K562 (cell line): ENCODE results near the gene CD14. TPM values are rescaled to one million over a fixed set of nuclear protein-coding genes. Genes with fewer than 3 reads are reported as not detected.

Experiments
- ATAC-seq: fragments of 200-7000 bp; cut with Tn5 transposase; 3 replicates; pipeline ENCODE4 v1.9.1; 2020; ENCODE audit warnings: moderate library complexity
- BruUV-seq: library from RNA; stranded (reverse); fragments of 400-500 nt; replicated peaks from 2 replicates; lab custom pipeline; 2021; lab: Mats Ljungman, UMichigan
- CTCF ChIA-PET: fragments of 300-600 bp; formaldehyde crosslinking; extraction: SDS; loops from one replicate; lab custom pipeline; 2021; ENCODE audit warnings: low intra/inter-chr PET ratio; lab: Yijun Ruan, JAX
- POLR2A ChIA-PET: fragments of 300-600, 350-650 bp; sonication (Branson Sonifier 250); formaldehyde crosslinking; extraction: SDS; loops from one replicate; lab custom pipeline; 2021; ENCODE audit warnings: antibody characterized with exemption, inconsistent platforms; lab: Yijun Ruan, JAX
- DNase-seq, 4 experiments: peaks; one replicate each; pipeline versions ENCODE4 v3.0.0 to v3.0.0-alpha.2; 2011 to 2018; ENCODE audit warnings: low spot score in 3 of 4, mixed read lengths in 3 of 4; ENCODE audit errors: extremely low read depth in 1 of 4
- FAIRE-seq: peaks from 2 replicates; lab custom pipeline; 2011; peaks lifted over from hg19 to GRCh38; lab: Jason Lieb, UNC
- H2AFZ ChIP-seq: 2 replicates; pipeline ENCODE4 v1.6.0; 2011; ENCODE audit warnings: low read depth, low read length, control low read depth, inconsistent platforms
- H3K27ac ChIP-seq: fragments of 200-600 bp; 3 replicates; pipeline ENCODE4 v1.8.0; 2011; ENCODE audit warnings: low read depth, mild to moderate bottlenecking, control low read depth, inconsistent platforms, low read length, moderate library complexity, mixed read lengths; ENCODE audit errors: extremely low read depth
- H3K27me3 ChIP-seq, 2 experiments: fragments of 300-600 bp in 1 of 2; 2 replicates in 1 of 2; 3 replicates in 1 of 2; pipeline versions ENCODE4 v1.6.0 to v1.8.0; 2011; ENCODE audit warnings: inconsistent platforms in 2 of 2, low read length in 2 of 2, mild to moderate bottlenecking in 1 of 2, mixed read lengths in 1 of 2, moderate library complexity in 1 of 2; ENCODE audit not compliant: control insufficient read depth in 2 of 2, insufficient read depth in 2 of 2
- H3K36me3 ChIP-seq: fragments of 300-600 bp; 3 replicates; pipeline ENCODE4 v1.8.0; 2011; ENCODE audit warnings: mild to moderate bottlenecking, low read length, inconsistent platforms; ENCODE audit not compliant: control insufficient read depth, insufficient read depth
- H3K4me1 ChIP-seq, 2 experiments: fragments of 200-600 bp in 1 of 2; replicated peaks in 1 of 2; 2 replicates in 1 of 2; 3 replicates in 1 of 2; pipeline versions ENCODE4 v1.5.1 to v1.8.0; 2011; ENCODE audit warnings: inconsistent platforms in 2 of 2, low read length in 2 of 2, mild to moderate bottlenecking in 1 of 2, mixed read lengths in 1 of 2, moderate library complexity in 1 of 2; ENCODE audit not compliant: control insufficient read depth in 2 of 2, insufficient read depth in 2 of 2
- H3K4me2 ChIP-seq: 2 replicates; pipeline ENCODE4 v1.6.1; 2011; ENCODE audit warnings: low read length, control low read depth, inconsistent platforms, mixed read lengths; ENCODE audit not compliant: insufficient read depth
- H3K4me3 ChIP-seq: fragments of 200-600 bp; sonication (generic), shearing (Covaris generic); 2 replicates; pipeline ENCODE4 v1.5.1; 2016; ENCODE audit warnings: control low read depth, inconsistent platforms
- H3K79me2 ChIP-seq: fragments of 200-600 bp; 3 replicates; pipeline ENCODE4 v1.8.0; 2011; ENCODE audit warnings: low read length, inconsistent platforms; ENCODE audit not compliant: control insufficient read depth, insufficient read depth
- H3K9ac ChIP-seq, 2 experiments: 2 replicates each; pipeline versions ENCODE4 v1.6.0 to v1.6.1; 2011; ENCODE audit warnings: low read depth in 2 of 2, low read length in 2 of 2, control low read depth in 1 of 2, inconsistent platforms in 1 of 2, mild to moderate bottlenecking in 1 of 2, mixed read lengths in 1 of 2; ENCODE audit not compliant: insufficient read depth in 1 of 2
- H3K9me1 ChIP-seq: one replicate; pipeline ENCODE4 v1.6.0; 2011; ENCODE audit warnings: inconsistent platforms, mild to moderate bottlenecking, low read length, moderate library complexity; ENCODE audit not compliant: control insufficient read depth, insufficient read depth
- H3K9me3 ChIP-seq: replicated peaks from 2 replicates; pipeline ENCODE4 v1.5.1; 2011; ENCODE audit warnings: low read depth, low read length, inconsistent platforms; ENCODE audit not compliant: control insufficient read depth, insufficient read depth
- H4K20me1 ChIP-seq: replicated peaks from 2 replicates; pipeline ENCODE4 v1.6.1; 2011; ENCODE audit warnings: low read length, inconsistent platforms, mixed read lengths; ENCODE audit not compliant: control insufficient read depth, insufficient read depth
- ADNP ChIP-seq: fragments of 200-800 bp; sonication (Bioruptor generic); IDR thresholded peaks from 2 replicates; pipeline ENCODE4 v1.6.1; 2016; ENCODE audit warnings: missing genetic modification characterization, missing compliant biosample characterization
- ARHGAP35 ChIP-seq: fragments of 450-650 bp; IDR thresholded peaks from 2 replicates; pipeline ENCODE4 v1.6.1; 2018; ENCODE audit not compliant: partially characterized antibody
- FUS ChIP-seq: fragments of 200-400 bp; formaldehyde crosslinking; optimal IDR thresholded peaks from 2 replicates; pipeline ENCODE3; 2017; ENCODE audit warnings: low read depth, low read length
- GTF2E2 ChIP-seq: fragments of 200-800 bp; sonication (Bioruptor generic); IDR thresholded peaks from 2 replicates; pipeline ENCODE4 v1.6.1; 2016; ENCODE audit warnings: missing genetic modification characterization, missing compliant biosample characterization
- ILK ChIP-seq: fragments of 450-650 bp; IDR thresholded peaks from 2 replicates; pipeline ENCODE4 v1.6.1; 2016; ENCODE audit warnings: missing genetic modification characterization, low read depth, mild to moderate bottlenecking, missing compliant biosample characterization, moderate library complexity, borderline replicate concordance
- POLR2G ChIP-seq: fragments of 200-400 bp; formaldehyde crosslinking; IDR thresholded peaks from 2 replicates; pipeline ENCODE4 v1.6.1; 2017; ENCODE audit warnings: low read depth, mild to moderate bottlenecking, antibody characterized with exemption, low read length, moderate library complexity
- RBFOX2 ChIP-seq: fragments of 200-400 bp; formaldehyde crosslinking; IDR thresholded peaks from 2 replicates; pipeline ENCODE4 v1.6.1; 2017; ENCODE audit warnings: low read depth, mild to moderate bottlenecking, low read length, moderate library complexity
- TCF3 ChIP-seq: sonication (generic); formaldehyde crosslinking; IDR thresholded peaks from 2 replicates; pipeline ENCODE4 v1.4.0; 2020; ENCODE audit warnings: mild to moderate bottlenecking, missing genetic modification reagents
- ZNF3 ChIP-seq: fragments of 250-450 bp; sonication (Bioruptor Pico); IDR thresholded peaks from 2 replicates; pipeline ENCODE4 v1.5.0; 2021; ENCODE audit warnings: mild to moderate bottlenecking, moderate library complexity
- WGBS: fragments of 100-300 bp; shearing (Covaris generic); methylation state at CpG from one replicate; pipeline ENCODE4 v1.1.6; 2016; ENCODE audit warnings: low coverage, mixed read lengths; ENCODE audit not compliant: insufficient coverage; ENCODE audit errors: missing lambda C conversion rate; 5-methylcytosine and 5-hydroxymethylcytosine counted together
- in situ Hi-C: fragments of 300-500 bp; cut with MboI; formaldehyde crosslinking; loops from 4 replicates; pipeline ENCODE4 v1.15.0; 2018; ENCODE audit warnings: inconsistent platforms, mixed read lengths
- intact Hi-C: fragments of 100-400 bp; cut with micrococcal nuclease; formaldehyde crosslinking; loops from 2 replicates; pipeline ENCODE4 v1.14.2; 2022
- polyA plus RNA-seq, 8 experiments: library from polyadenylated mRNA; depleted of rRNA in 4 of 8; stranded (reverse) in 5 of 8; unstranded in 3 of 8; fragments of >200 nt; fragmentation: Nextera tagmentation in 2 of 8; fragmentation: Illumina TruSeq in 1 of 8; extraction: Ambion mirVana in 2 of 8; extraction: Trizol in 1 of 8; gene quantifications; 2 replicates each; pipeline versions ENCODE4 v1.2.1 to v1.2.3, GENCODE V29; 2011 to 2014; ENCODE audit warnings: inconsistent platforms in 1 of 8, missing spikeins in 1 of 8
- total RNA-seq, 7 experiments: library from RNA; depleted of rRNA in 6 of 7; stranded (reverse); fragments of >200 nt in 6 of 7; fragmentation: Illumina TruSeq in 2 of 7; extraction: Trizol in 2 of 7; gene quantifications; 2 replicates each; pipeline versions ENCODE4 v1.2.1 to v1.2.3, GENCODE V29; 2011 to 2021; ENCODE audit warnings: low replicate concordance in 1 of 7
- TF ChIP-seq, protein P1 (sequence below): sonication (generic); formaldehyde crosslinking; IDR thresholded peaks from 2 replicates; pipeline ENCODE4 v1.8.1; 2023; ENCODE audit warnings: mild to moderate bottlenecking, missing genetic modification reagents

The CD14 gene
- total and polyA plus RNA-seq, 9 of the 15 experiments (the other 6 are each of a cell fraction or from before 2014, with no cell fraction given) = 0.07 to 0.47 (median 0.14) TPM; not detected in 2

DNA sequence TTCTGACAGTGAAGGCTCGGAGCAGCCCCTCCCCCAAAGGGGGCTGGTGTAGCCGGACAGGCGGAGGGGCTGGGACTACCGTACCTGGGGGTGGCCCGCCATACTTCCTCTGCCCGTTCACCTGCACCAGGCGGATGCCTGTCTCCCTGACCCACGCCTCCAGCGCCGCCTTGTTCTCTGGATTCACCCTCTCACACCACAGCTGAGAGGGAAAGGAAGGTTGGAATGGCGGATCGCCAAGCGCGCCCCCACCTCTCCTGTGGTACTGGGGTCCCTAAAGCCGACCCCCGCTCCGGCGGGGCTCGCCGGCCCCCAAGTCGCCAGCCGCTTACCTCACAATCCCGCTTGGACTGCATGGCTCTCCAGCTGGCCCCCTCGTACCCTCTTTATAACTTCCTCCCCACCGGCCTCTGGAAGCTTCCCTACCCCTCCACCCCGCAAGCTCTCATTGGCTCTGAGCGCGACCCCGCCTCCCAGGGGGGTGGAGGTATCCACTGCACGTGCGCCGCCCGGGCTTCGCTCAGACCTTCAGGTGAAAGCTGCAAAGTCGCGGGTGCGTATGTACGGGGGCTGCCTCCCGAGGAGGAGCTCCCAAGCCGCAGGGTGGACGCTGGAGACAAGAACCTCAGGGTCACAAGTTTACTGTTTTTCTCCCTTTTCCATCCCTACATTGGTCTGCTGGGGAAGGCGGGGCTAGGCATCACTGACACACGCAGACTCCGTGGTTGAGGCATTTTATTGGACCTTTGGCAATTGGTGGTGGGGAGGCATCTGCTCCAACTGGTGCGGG, 40.4 kb upstream of the CD14 start, which contains the start of gene DND1 (continued):
- TF ChIP-seq ARHGAP35 (no peak), ZNF3 (CRISPR knock-in tag) (no peak), GTF2E2 (tag) (no peak), TCF3 (CRISPR knock-in tag) (no peak), ADNP (tag) (no peak), POLR2G (peak; percentile 74)

DNA sequence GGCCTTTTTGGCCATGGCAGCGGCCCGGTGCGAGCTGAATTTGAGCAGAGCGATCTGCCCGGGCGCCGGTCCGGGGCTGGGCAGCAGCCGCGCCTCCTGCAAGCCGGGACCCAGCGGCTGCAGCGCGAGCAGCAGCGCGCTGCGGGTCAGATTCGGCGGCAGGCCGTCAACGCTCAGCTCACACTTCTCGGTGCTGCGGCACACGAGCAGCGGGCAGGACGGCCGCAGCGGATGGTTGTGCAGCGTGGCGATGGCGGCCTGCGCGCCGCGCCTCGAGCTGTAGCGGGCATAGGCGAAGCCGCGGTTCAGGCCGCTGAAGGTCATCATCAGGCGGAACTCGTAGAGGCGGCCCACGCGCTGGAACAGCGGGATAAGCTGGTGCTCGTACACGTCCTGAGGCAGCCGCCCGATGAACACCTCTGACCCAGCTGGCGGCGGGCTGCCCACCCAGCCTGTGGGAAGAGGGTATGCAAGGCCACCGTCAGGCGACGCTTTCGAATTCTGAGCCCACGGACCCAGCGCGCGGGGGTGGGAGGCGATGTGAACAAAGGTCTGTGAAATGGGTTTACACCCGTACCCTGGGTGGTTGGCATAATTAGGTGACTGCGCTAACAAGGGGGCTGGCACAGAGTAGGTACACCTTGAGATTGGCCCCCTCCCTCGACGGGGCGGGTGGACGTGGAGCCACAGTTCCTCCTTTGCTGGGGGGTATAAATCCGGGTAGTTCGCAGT, 39.6 kb upstream of the CD14 start:
- H3K27me3 ChIP-seq = no peaks in the 10 kb centered on the region
- H3K9me3 ChIP-seq = no peaks in the 10 kb centered on the region
- BruUV-seq = no TSS peak
- in situ Hi-C loops = no loop called here
- no peak overlapping the region for H2AFZ ChIP-seq
- ChIA-PET CTCF (no interaction called here), POLR2A (interaction anchor here (0.7 to 3.6 kb wide), 5 partner anchors 17 to 106 kb away, joined by 3 to 12 read pairs (median 3); partner anchors contain the start of genes HARS1 and HARS2)
- no peak overlapping the region for H3K9ac ChIP-seq
- TF ChIP-seq ILK (tag) = no peak
- TF ChIP-seq, protein P1, sequence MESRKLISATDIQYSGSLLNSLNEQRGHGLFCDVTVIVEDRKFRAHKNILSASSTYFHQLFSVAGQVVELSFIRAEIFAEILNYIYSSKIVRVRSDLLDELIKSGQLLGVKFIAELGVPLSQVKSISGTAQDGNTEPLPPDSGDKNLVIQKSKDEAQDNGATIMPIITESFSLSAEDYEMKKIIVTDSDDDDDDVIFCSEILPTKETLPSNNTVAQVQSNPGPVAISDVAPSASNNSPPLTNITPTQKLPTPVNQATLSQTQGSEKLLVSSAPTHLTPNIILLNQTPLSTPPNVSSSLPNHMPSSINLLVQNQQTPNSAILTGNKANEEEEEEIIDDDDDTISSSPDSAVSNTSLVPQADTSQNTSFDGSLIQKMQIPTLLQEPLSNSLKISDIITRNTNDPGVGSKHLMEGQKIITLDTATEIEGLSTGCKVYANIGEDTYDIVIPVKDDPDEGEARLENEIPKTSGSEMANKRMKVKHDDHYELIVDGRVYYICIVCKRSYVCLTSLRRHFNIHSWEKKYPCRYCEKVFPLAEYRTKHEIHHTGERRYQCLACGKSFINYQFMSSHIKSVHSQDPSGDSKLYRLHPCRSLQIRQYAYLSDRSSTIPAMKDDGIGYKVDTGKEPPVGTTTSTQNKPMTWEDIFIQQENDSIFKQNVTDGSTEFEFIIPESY (CRISPR knock-in tag) = peak; percentile 98
- peak; percentile 49; the same call in 1 of the 2 replicates for TF ChIP-seq RBFOX2
- peak; percentile 75 for TF ChIP-seq POLR2G
- peak; percentile 22 for TF ChIP-seq FUS
- no peaks in the 10 kb centered on the region for H4K20me1 ChIP-seq
- intact Hi-C loops = no loop called here
- peaks cover 6% of the 10 kb centered on the region; the same call in 2 of the 3 replicates for H3K79me2 ChIP-seq
- FAIRE-seq = no peak
- peaks cover 91% of the 10 kb centered on the region for H3K36me3 ChIP-seq
- ATAC-seq = peak; percentile 4; the same call in 2 of the 3 replicates
- DNase-seq = peak in 1 of 4 experiments; percentile 27
- peaks cover 0 to 16% of the 10 kb centered on the region in 2 experiments; a peak in 3 of 5 replicates for H3K4me1 ChIP-seq
- H3K4me2 ChIP-seq = no peak overlapping the region
- H3K27ac ChIP-seq = no peak overlapping the region
- WGBS = 96% methylated on average over 27 of the region's 70 CpGs
- no peaks in the 10 kb centered on the region for H3K9me1 ChIP-seq
- H3K4me3 ChIP-seq = no peak overlapping the region
